HUES64 (cell line): Measurements from ENCODE around the gene UMPS.
"Not testable (repeated sequence)": the region's sequence is repeated elsewhere in the genome, so short reads cannot be mapped to it uniquely, and the experiment has no call there.

Experiments
- H3K27ac ChIP-seq: 2 replicates; pipeline ENCODE4 v1.7.0; 2013; ENCODE audit warnings: low read depth, low read length, inconsistent platforms
- H3K27me3 ChIP-seq: 2 replicates; pipeline ENCODE4 v1.6.1; 2013; ENCODE audit warnings: mild to moderate bottlenecking, low read length; ENCODE audit not compliant: insufficient read depth
- H3K36me3 ChIP-seq: 2 replicates; pipeline ENCODE4 v1.6.1; 2013; ENCODE audit warnings: mild to moderate bottlenecking, low read length; ENCODE audit not compliant: insufficient read depth
- H3K4me1 ChIP-seq: 2 replicates; pipeline ENCODE4 v1.6.1; 2013; ENCODE audit warnings: mild to moderate bottlenecking, low read length, moderate library complexity; ENCODE audit not compliant: insufficient read depth
- H3K4me3 ChIP-seq: 2 replicates; pipeline ENCODE4 v1.5.1; 2013; ENCODE audit warnings: mild to moderate bottlenecking, low read length, moderate library complexity
- H3K9ac ChIP-seq: 2 replicates; pipeline ENCODE4 v1.6.1; 2013; ENCODE audit warnings: mild to moderate bottlenecking, low read depth, low read length
- H3K9me3 ChIP-seq: 2 replicates; pipeline ENCODE4 v1.6.1; 2013; ENCODE audit warnings: low read depth, low read length; ENCODE audit not compliant: insufficient read depth
- WGBS: fragments of 150-250, 120-280 bp; methylation state at CpG from one replicate; pipeline ENCODE4 v1.1.7; 2013; ENCODE audit warnings: missing lambda C conversion rate; 5-methylcytosine and 5-hydroxymethylcytosine counted together

UMPS gene

GRCh38 chr3:124696006-124696405 lies 34.2 kb upstream of the UMPS start:
- no peak overlapping the region for H3K4me3 ChIP-seq

DNA sequence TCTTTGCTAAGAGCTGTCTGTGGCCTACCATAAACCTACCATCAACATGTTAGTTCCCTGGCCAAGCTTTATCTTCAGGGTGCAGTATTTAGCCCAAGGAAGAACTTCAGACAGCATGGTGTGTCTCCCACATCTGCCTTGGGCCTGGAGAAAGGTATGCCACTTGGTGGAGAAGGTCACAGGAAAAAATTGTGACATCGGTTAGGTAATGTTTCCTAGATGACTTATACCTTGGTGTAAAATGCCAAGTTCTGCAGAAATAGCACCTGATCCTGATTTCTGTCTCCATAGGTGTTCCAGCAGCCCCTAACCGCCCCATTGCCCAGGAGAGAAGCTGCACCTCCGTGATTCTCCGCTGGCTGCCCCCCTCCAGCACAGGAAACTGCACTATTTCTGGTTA lies 33.0 kb upstream of the UMPS start:
- Histone ChIP-seq H3K4me3 (no peak overlapping the region), H3K27ac (no peak overlapping the region), H3K4me1 (no peaks in the 10 kb centered on the region), H3K9ac (no peak overlapping the region), H3K27me3 (no peaks in the 10 kb centered on the region), H3K9me3 (no peaks in the 10 kb centered on the region), H3K36me3 (no peaks in the 10 kb centered on the region)
- WGBS, result 94% methylated on average over 4 of the region's 4 CpGs

More at GRCh38 chr3:124696006-124696405, 34.2 kb upstream of the UMPS start:
- no peak overlapping the region for H3K27ac ChIP-seq
- H3K27me3 ChIP-seq, result no peaks in the 10 kb centered on the region
- H3K9me3 ChIP-seq, result no peaks in the 10 kb centered on the region
- WGBS, result 94% methylated on average over 4 of the region's 4 CpGs
- no peaks in the 10 kb centered on the region for H3K36me3 ChIP-seq
- H3K9ac ChIP-seq, result no peak overlapping the region
- no peaks in the 10 kb centered on the region for H3K4me1 ChIP-seq

- no peaks in the 10 kb centered on the region for H3K27me3 ChIP-seq
- WGBS, result 95% methylated on average over 11 of the region's 12 CpGs
- H3K27ac ChIP-seq, result no peak overlapping the region
- no peak overlapping the region for H3K9ac ChIP-seq
- no peaks in the 10 kb centered on the region for H3K9me3 ChIP-seq
- H3K4me1 ChIP-seq, result 0 out of 2 replicates have a peak, but pooled peaks cover 6% of the 10 kb centered on the region
- H3K36me3 ChIP-seq, result no peaks in the 10 kb centered on the region
- no peak overlapping the region for H3K4me3 ChIP-seq
Measured at GRCh38 chr3:124698030-124698770, 32.1 kb upstream of the UMPS start.

DNA sequence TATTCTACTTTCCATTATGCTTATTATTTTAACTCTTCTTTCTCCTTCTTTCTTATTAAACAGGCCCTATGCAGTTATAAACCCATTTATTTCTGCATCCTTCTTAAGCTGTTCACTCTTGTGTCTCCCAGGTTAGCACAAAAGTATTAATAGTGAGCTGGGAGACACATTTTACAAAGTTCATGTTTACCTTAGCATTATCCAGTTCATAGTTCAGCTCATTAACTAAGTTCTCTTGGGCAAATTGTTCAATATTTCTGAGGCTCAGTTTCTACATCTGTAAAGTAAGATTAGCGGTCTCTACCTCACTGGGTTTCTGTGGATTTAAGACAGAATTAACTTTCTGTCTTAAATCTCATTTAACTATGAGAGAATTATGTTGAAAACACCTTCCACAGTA lies 31.2 kb upstream of the UMPS start:
- Histone ChIP-seq H3K36me3 (no peaks in the 10 kb centered on the region), H3K9me3 (no peaks in the 10 kb centered on the region), H3K27me3 (no peaks in the 10 kb centered on the region), H3K4me1 (0 out of 2 replicates have a peak, but pooled peaks cover 6% of the 10 kb centered on the region), H3K27ac (no peak overlapping the region), H3K9ac (no peak overlapping the region), H3K4me3 (no peak overlapping the region)
- WGBS, result no CpG with 5 or more reads among the region's 1 CpG

DNA sequence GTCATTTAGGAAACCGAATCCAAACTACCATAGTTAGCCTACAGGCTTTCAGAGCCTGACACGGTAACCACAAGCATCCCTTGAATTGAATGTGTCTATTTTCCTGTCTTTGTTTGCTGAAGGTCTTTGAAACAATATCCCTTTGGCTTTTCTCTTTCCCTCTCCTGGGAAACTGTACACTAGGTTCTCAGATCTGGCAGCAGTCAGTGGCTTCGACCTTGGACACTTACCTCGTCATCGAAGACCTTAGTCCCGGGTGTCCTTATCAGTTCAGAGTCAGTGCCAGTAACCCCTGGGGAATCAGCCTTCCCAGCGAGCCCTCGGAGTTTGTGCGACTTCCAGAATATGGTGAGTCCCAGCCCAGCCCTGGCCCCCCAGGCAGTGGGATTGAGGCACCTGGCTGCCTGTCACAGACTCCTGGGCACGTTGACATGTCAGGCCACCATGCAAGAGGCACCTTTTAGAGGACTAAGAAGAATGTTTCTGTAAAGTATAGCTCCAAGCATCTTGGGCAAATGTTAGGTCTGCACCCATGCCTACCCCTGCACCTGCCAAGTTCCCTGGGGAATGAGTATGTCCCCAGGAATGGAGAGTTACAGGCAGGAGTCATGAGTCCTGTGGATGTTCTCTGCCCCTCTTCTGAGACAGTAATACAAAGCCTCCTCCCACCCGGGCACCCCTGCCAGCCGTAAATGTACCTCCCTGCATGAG lies 30.4 kb upstream of the UMPS start:
- Histone ChIP-seq H3K36me3 (no peaks in the 10 kb centered on the region), H3K27me3 (no peaks in the 10 kb centered on the region), H3K4me1 (0 out of 2 replicates have a peak, but pooled peaks cover 6% of the 10 kb centered on the region), H3K9me3 (no peaks in the 10 kb centered on the region), H3K4me3 (no peak overlapping the region), H3K27ac (no peak overlapping the region), H3K9ac (no peak overlapping the region)
- WGBS, result 84% methylated on average over 12 of the region's 12 CpGs

- Histone ChIP-seq H3K9me3 (no peaks in the 10 kb centered on the region), H3K27me3 (no peaks in the 10 kb centered on the region), H3K9ac (no peak overlapping the region), H3K27ac (no peak overlapping the region), H3K36me3 (no peaks in the 10 kb centered on the region), H3K4me1 (0 out of 2 replicates have a peak, but pooled peaks cover 6% of the 10 kb centered on the region), H3K4me3 (no peak overlapping the region)
- 93% methylated on average over 14 of the region's 15 CpGs for WGBS
Measured at GRCh38 chr3:124700880-124701684, 29.2 kb upstream of the UMPS start.

DNA sequence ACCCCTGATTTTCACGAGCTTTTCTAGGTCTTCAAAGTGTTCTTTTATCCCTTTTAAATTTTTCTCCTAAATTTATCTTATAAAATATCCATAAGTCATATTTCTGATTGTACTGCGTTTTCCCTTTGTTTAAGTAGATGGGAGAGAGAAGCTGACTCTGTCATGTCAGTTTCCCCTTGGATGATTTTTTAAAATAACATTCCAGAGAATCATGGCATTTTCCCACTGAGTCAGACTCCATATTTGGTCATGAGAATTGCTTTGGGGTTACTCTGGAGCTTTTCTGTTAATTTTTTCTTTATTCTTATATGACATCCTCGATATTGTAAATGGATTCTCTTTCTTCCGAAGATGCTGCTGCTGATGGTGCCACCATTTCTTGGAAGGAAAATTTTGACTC lies 28.6 kb upstream of the UMPS start:
- no peak overlapping the region for H3K9ac ChIP-seq
- 0 out of 2 replicates have a peak, but pooled peaks cover 6% of the 10 kb centered on the region for H3K4me1 ChIP-seq
- H3K4me3 ChIP-seq, result no peak overlapping the region
- no peak overlapping the region for H3K27ac ChIP-seq
- WGBS, result 88% methylated on average over 3 of the region's 4 CpGs
- H3K9me3 ChIP-seq, result no peaks in the 10 kb centered on the region
- H3K27me3 ChIP-seq, result no peaks in the 10 kb centered on the region
- H3K36me3 ChIP-seq, result no peaks in the 10 kb centered on the region

DNA sequence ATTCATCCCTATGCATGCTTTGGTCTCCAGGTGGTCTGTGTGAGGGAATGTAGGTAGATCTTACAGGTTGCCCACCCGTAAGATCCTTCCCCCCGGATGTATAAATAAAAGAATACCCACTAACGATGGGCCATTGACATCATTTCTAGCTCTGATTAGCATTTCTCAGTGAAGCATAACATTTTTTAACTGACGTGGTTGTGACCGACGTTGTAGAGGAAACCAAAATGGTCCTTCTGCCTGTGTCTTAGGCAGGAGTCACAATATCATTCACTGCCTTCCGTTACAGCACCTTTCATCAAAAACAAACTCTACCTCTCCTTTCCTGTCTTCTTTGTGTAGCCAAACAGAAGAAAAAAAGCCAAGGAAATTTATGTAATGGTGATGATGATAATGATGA lies 27.3 kb upstream of the UMPS start:
- Histone ChIP-seq H3K36me3 (no peaks in the 10 kb centered on the region), H3K27me3 (no peaks in the 10 kb centered on the region), H3K4me1 (peaks cover 10% of the 10 kb centered on the region), H3K9ac (no peak overlapping the region), H3K9me3 (no peaks in the 10 kb centered on the region), H3K27ac (no peak overlapping the region), H3K4me3 (no peak overlapping the region)
- WGBS, result 83% methylated on average over 7 of the region's 7 CpGs

DNA sequence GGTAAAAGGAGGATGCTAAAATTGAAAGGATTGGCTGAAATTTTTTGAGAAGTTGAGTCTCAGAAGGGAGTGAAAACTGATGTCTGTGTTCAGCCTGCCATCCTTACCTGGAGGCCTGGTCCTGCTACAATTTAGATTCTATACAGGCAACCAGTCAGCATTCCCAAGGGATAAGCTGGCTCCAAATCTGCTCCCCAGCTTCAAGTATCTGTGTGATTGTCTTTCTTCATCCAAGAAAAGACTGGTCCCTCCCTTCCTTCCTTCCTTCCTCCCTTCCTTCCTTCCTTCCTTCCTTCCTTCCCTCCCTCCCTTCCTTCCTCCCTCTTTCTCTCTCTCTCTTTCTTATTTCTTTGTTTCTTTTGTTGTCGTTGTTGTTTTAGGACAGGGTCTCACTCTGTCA lies 24.7 kb upstream of the UMPS start:
- Histone ChIP-seq H3K9me3 (no peaks in the 10 kb centered on the region; the same call in 1 of the 2 replicates), H3K36me3 (no peaks in the 10 kb centered on the region), H3K27ac (no peak overlapping the region), H3K4me3 (no peak overlapping the region), H3K4me1 (peaks cover 15% of the 10 kb centered on the region), H3K27me3 (no peaks in the 10 kb centered on the region), H3K9ac (no peak overlapping the region)
- 94% methylated on average over 1 of the region's 1 CpG for WGBS

- H3K4me3 ChIP-seq, H3K36me3 ChIP-seq, H3K9ac ChIP-seq, H3K27me3 ChIP-seq, H3K9me3 ChIP-seq: not testable (repeated sequence)
- 91% methylated on average over 2 of the region's 2 CpGs for WGBS
- Histone ChIP-seq H3K4me1 (peaks cover 15% of the 10 kb centered on the region), H3K27ac (peak overlapping the region; percentile 73; the same call in 1 of the 2 replicates)
Measured at GRCh38 chr3:124707223-124707622, 23.0 kb upstream of the UMPS start.

DNA sequence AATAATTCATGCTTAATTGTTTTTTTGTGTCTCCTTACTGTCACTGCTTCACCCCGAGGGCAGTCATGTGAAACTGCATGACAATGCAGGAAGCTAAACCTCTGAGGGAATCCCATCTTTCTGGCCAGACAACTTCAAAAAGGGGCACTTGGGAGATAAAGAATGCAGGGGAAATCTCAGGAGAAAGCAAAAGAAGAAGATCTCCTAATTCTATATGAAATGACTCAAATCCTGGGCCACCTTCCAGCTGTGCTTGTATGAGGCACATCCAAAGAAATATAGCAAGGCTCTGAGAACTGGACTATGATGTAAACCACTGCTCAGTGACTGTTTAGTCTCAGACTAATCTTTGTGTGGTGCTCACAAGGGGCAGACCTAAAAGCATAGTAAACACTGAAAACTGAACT lies 22.6 kb upstream of the UMPS start:
- H3K4me3 ChIP-seq, result 0 out of 2 replicates have a peak overlapping the region, but pooled peaks have one; percentile 9
- no peaks in the 10 kb centered on the region for H3K27me3 ChIP-seq
- 25% methylated on average over 1 of the region's 1 CpG for WGBS
- peak overlapping the region; percentile 73 for H3K27ac ChIP-seq
- H3K9me3 ChIP-seq, result no peaks in the 10 kb centered on the region; the same call in 1 of the 2 replicates
- H3K4me1 ChIP-seq, result peaks cover 12% of the 10 kb centered on the region
- no peaks in the 10 kb centered on the region for H3K36me3 ChIP-seq
- H3K9ac ChIP-seq, result peak overlapping the region; percentile 12; the same call in 1 of the 2 replicates
